ENCODE results near the gene DRD3.

Gene DRD3

DNA sequence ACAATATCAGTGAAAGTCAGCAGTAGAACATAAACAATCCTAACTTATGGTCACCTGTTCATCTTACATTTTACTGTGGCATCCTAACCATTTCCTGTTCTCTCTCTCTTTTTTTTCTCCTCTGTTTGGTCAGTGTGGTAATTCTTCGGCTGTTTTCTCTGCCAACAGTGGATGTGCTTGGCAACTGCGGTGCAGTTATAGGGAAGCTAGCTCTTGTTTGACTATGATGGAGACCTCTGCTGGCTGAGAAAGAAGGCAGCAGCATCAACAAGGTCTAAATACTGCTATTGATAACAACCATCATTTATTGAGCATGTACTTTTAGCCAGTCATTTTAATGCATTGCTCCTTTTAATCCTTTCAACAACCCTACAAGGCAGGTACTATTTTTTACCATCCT lies 723 bp upstream of the DRD3 start:
- DNase-seq (ENCODE audit: low spot score): no peak

DNA sequence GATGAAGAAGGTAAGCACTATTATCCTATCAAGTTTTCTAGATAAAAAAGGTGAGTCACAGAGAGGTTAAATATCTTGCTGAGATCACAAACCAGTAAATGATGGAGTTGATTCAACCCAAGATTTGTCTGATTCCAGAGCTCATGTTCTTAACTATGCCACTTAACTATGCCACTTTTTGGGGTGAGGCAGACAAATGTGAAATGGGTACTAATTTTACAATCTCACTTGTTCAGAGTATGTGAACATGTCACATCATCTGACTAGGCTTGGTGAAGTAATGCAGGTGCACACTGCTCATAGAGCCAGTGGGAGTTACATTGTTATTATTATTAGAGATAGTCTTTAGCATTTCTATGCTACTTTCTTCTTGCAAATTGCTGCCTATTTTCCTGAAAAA lies 2.0 kb downstream of the DRD3 start:
- DNase-seq (ENCODE audit: low spot score): no peak

DNA sequence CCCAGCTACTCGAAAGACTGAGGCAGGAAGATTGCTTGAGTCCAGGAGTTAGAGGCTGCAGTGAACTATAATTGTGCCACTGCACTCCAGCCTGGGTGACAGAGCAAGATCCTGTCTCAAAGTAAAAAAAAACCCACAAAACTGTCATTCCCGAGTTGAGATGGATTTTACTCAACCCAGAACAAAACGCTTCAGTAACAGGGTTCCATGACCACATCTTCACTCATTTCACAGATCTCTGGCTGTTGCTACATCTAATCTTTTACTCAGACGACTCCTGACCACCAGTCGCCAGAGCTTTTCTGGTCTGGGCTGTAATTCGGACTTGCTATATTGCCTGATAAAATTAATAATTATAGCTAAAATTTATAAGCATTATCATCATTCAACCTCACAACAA lies 2.4 kb downstream of the DRD3 start:
- DNase-seq (ENCODE audit: low spot score): no peak

DNA sequence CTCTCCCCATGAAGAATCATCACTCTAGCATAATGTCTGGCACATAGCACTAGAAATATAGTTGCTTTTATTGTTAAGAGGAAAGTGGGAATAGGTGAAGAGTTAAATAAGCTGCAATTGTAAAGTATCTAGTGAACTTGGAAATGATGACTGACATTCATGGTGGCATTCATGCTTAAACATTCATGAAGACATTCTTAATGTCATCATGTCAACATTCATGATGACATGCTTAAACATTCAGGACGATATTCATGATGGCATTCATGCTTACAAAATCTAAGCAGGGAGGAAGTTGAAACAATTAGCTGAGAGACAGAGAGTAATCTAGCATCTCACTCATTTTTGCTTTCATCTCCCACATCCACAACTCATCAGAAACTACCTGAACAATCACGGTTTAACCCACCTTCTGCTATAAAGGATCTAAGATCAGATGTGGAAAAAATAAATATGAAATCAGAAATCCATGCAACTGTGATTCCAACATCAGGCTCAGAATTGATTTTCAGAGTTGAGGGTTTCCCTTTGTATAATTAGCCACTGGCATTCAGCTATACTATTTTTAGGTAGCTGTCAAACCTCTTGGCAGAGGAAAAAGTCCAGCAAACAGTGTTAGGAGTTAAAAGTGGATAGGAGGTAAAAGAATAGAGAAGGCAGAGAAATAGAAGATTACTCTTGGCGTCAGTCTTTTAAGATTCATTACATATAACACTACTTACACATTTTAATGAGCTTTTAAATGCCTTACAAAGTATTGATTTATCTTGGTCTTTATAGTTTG lies 3.5 kb downstream of the DRD3 start:
- DNase-seq (ENCODE audit: low spot score): no peak

DNA sequence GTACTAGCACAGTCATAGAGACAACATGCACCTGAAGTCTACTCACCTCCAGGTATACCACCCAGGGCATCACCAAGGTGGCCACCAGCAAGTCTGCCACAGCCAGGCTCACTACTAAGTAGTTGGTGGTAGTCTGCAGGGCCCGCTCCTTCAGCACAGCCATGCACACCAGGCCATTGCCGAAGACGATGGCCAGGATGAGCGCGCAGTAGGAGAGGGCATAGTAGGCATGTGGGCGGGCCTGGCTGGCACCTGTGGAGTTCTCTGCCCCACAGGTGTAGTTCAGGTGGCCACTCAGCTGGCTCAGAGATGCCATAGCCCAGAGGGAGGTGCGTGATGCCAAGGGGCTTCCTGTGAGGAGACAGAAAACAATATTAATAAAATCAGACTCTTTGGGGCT lies 7.2 kb downstream of the DRD3 start:
- no peak for DNase-seq (ENCODE audit: low spot score)

DNA sequence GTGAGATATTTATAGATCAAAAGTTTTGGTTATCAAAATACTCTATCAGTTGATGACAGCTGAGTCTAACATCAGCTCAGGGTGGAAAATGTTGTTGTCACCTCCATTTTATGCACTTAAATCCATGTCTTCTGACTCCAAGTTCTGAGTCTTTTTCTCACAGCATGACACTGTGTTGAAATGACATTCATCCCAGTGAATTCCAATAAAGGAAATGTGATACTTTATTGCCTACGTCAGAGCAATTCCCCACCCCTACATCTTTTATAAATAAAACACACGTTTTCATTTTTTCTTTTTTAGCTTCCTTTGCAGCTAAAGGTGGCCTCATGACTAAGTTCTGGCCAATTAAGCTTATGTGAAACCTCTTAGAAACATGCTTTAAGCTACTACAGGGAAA lies 10.7 kb downstream of the DRD3 start:
- DNase-seq (ENCODE audit: low spot score): no peak

DNA sequence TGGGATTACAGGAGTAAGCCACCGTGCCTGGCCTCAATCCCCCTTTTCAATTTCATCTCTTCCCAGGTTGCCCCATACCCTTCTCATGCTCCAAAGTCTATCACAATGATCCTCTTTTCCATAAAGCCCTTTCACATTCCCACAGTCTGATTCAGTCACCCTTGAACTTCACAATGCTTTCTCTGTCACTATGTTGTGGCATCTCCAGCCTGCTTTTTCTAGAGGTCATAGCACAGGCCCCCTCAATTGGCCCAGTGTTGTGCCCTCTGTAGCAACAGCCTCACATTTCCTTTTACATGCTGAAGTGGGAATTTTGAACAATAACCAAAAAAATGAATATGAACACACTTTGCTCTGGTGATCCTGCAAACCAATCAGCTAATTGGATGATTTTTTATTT lies 21.5 kb downstream of the DRD3 start:
- DNase-seq (ENCODE audit: low spot score): peak; percentile 71

DNA sequence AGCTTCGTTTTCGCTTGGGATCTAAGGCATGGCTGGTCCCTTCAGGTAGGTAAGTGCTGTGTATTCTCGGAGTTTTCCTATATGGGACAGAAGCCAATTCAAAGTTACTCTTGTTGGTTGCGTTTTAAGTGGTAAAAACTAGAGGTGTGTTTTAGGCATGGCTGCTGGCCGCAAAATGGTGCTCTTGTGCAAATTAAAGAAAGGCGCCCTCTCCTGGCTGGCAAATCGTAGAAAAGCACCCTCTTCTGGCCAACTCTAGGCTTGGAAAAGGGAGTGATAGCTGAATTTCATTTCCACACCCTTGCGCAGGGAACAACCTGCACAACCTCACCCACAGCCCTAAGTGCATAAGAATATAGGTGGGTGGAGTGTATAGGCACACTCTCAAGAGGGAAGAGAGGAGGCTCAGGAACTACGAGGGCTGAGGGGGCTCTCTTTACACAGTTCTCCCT lies 23.5 kb downstream of the DRD3 start:
- DNase-seq (ENCODE audit: low spot score): peak; percentile 44

DNA sequence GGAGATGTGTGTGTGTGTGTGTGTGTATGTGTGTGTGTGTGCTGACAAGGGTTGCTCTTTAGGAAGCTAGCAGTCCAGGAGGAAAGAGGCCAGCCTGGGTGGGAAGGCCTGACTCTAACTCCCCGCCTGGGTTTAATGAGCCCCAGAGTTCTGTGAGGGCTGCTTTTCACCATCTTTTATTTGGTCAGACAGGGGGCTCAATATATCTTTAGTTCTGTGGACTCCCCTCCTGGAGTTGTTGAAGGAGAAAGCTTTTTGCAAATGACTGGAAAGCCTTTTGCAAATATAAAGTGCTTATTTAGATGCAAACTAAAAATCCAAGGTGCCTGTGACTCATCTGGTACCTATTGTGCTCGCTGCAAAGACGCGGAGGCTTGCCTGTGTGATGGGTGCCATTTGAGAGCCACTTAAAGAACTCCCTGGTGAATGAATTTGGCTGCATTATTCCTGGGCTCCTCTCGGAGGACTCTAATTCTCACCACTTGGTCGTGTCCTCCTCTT lies 24.5 kb downstream of the DRD3 start:
- no peak for DNase-seq (ENCODE audit: low spot score)

DNA sequence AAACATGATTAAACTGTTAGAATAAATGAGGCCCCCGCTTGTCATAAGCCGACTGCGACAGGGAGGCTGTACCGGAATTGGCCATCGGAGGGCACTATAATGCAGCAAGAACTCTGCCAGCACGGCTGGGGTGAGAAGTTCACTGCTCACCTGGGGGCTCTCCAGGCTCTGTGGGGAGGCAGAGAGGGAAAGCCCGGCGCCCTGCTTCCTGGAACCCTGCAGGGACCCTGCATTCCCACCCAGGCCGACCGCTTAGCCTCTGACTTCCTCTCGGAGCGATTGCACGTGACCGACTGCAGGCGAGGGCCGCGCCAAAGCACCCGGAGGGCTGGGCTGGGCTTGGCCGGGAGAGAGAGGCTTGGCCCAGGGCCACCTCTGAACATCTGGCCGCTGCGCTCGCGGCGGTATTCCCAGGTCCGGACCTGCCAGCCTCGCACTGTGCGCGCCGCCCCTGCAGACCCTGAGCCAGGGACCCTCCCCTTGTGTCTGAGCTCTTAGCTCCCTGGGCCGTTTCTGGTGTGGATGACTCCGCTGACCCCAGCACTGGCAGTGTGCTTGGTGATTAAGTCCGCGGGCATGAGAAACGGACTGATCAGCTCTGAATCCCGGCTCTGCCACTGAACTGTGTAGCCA lies 26.2 kb downstream of the DRD3 start:
- peak; percentile 59 for DNase-seq (ENCODE audit: low spot score)

DNA sequence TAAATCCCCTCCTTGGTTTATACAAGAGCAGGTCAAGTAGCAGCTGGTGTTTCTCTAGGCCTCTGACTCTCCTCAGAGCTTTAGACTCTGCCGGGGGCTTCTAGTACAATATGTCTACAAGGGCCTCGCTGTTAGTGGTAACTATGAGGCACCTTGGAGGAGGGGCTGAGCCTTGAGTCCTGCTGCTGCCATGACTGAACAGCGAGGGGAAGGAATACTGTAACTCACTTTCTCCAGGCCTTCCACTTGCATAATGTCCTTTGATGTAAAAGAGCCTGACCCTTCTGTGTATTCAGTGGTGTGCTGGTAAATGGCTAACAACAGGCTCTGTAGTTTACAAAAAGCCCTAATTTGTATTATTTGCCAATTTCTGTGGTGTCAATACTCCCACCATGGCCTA lies 27.8 kb downstream of the DRD3 start:
- no peak for DNase-seq (ENCODE audit: low spot score)

DNA sequence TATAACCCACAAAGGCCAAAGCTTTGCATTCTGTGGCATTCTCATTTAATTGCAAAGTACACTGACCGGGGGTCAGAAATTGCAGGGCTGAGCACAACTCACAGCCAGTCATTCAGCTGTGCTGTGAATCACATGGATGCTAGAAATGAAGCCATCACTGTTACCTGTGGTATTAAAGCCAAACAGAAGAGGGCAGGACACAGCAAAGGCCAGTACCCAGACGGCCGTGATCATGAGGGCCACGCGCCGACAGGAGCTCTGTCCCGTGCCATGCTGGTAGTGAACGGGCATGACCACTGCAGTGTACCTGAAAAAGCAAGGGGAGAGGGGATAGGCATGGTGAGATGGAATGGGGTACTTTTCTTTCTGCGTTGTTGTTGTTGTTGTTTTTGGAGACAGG lies 31.6 kb downstream of the DRD3 start:
- no peak for DNase-seq (ENCODE audit: low spot score)

DNA sequence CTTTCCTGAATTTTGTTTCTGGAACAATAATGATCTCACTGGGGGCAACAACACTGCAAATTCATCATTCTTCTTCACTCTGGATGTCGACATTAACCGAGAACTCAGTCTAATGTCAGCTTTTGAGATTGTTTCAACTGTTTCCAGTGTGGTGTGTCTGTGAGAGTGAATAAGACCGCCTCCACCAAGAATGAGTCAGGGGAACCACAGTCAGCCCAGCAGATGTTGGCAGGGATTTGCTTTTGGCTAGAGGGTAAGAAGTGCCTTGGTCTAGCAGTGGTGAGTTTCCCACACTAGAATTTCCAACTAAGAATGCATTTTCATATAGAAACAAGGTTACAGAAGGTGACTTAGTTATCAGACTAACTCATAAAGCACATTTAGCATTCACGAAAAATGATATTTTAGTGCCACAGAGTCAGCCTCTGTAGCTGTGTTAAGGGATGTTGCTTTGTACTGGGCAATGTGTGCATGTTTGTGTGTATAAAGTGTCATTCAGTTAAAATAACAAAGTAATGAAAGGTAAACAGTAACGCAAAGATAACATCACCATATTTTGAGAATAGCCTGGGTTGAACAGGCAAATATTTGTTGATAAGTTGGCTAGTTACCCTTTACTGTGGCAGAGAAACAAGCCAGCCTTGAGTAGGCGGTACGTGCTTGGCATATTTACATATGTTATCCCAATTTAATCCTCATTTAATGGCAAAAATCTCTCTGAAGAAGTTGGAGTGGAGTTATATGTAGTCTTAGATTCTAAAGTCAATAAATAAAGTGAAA lies 33.8 kb downstream of the DRD3 start:
- DNase-seq (ENCODE audit: low spot score): peak; percentile 77

DNA sequence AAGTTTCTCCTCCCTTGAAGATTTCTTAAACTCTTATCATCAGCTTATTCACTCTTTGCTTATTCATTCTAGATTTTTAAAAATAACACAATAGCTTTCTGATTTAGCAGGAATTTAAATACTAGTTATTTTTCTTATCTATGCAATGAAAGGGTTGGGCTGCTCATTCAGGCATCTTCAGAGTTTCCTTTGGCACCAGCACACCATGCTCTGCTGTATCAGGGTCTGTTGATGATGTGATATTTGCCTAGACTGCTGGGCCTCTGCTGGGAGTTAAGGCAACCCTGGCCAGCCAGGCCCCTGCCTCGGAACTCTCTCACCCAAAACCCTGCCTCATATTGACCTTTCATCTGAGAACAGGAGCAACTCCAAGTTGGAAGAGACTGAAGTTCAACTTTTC lies 35.0 kb downstream of the DRD3 start:
- no peak for DNase-seq (ENCODE audit: low spot score)

DNA sequence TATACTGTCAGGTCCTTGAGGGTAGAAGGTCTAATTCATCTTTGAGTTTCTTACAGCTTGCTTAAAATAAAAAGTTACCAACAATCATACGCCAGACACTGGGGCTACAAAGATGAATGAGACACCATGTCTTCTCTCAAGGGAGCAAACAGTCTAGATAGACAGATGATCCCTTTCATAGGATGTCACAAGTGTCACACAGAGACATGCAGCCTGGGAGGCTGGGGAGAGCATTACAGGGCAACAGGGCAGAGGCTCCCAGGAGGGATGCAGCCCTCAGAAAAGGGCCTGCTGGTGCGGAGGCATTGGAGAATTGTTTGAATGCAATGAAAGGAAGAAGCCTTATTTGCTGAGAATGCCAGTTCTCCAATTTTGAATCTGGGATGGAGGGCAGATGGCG lies 39.0 kb downstream of the DRD3 start:
- DNase-seq (ENCODE audit: low spot score): no peak

DNA sequence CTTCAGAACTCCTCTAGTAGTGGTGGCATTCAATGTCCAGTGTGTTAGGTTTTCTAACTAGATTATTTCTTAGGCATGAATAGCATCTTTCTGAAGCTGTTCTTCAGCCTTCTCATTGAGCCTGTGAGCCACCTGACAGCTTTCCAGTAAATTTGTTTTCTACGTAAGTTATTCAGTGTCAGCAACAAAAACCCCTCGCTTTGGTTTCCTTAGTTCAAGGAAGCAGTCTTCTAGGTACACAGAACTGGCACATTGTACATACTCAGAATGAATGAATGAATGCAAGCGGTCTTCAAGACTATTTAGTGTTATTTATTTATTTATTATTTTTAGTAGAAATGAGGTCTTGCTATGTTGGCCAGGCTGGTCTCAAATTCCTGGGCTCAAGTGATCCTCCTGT lies 44.9 kb downstream of the DRD3 start:
- DNase-seq (ENCODE audit: low spot score): no peak

DNA sequence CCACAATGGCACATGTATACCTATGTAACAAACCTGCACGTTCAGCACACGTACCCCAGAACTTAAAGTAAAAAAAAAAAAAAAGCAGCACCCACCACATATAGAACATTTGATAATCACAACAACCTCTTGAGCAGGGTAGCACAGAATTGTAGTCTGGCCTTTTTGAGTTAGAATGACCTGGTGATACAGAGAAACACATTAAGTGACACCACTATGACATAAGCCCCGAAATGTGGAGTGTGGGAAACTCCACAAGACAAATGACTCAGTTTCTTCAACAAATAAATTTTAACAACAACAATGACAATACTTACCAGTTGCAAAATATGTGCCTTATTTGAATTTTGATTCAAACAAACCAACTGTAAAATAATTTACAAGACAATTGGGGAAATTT lies 46.4 kb downstream of the DRD3 start:
- no peak for DNase-seq (ENCODE audit: low spot score)

DNA sequence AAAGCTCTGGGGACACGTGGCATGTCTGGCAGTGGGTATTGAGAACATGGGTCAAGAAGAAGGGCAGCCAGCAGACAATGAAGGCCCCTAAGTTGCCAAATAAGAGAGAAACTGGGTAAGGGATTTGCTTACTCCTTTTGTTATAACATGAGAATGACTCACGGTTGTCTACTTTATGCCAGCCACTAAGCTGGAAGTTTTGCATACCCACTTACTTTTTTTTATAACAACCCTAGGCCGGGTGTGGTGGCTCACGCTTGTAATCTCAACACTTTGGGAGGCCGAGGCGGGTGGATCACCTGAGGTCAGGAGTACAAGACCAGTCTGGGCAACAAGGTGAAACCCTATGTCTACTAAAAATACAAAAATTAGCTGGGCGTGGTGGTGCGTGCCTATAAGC lies 50.0 kb downstream of the DRD3 start:
- no peak for DNase-seq (ENCODE audit: low spot score)

DNA sequence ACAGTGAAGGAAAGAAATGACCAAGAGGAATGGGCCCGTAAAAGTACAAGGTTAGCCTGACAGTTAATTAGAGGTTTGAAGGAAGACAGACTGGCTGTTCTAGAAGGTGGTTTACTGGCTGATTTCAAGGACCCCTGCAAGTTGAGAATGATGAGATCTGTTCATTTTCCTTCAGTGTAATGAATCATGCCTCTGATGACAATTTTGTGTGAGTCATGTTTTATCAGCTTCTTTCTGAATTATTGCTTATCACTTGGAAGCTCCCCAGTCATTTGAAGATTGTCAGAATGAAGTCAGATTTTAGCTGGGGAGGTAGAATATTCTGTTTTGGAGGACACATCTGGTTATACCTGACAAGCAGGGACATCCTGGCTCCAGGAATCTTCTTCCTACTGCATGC lies 50.6 kb downstream of the DRD3 start:
- DNase-seq (ENCODE audit: low spot score): no peak

DNA sequence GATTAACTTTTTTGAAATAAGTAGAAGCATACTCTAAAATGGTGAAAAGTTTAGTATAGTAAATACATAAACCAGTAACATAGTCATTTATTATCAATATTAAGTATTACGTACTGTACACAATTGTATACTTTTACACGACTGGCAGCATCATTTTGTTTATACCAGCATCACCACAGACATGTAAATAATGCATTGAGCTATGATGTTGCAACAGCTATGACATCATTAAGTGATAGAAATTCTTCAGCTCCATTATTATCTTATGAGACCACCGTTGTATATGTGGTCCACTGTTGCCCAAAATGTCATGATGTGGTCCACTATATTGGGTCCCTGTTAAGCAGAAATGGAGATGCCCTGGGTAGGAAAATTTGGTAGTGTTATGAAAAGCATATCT lies 51.3 kb downstream of the DRD3 start:
- DNase-seq (ENCODE audit: low spot score): no peak

DNA sequence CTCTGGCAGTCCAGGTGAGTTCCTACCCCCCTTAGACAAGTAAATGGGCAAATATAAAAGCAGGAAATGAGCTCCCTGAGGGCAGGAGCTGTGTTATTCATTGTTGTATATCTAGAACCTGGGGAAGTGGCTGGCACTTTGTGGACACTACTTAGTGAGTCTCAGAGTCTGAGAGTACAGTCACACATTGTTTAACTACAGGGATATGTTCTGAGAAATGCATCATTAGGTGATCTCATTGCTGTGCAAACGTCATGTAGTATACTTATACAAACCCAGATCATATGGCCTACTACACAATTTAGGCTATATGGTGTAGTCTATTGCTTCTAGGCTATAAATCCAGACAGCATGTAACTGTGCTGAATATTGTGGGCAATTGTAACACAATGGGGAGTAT lies 52.4 kb downstream of the DRD3 start:
- no peak for DNase-seq (ENCODE audit: low spot score)

DNA sequence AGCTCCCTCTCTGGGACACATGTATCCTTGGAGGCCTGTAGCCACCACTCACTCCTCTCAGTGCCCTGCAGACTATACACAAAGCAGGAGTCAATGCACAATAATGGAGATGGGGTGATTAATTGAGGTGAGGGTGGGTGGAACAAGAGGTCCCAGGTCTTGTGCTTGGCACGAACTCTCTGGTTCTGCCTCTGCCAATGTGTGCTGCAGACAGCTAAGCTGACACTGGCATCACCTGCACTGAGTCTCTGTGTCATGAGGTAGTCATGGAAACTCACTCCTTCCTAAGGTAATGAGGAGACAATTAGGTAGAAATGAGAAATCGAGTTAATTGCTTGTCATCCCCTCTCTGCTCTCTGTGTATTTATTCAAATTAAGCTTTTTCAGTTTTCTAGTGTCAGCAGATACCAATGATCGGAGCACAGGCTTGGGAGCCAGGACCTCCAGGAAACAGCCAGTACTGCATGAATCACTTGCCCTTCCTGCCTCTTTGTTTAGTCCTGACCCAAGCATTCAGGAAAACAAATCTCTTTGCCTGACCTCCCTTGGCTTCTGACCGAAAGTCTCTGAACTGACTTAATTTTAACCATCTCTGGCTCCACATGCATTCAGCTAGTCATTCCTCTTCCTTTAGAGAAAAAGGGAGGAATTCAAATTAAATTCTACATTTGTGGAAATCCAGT lies 56.7 kb downstream of the DRD3 start:
- no peak for DNase-seq (ENCODE audit: low spot score)

Data from COLO829 (cell line).